Measurements from ENCODE around the gene DPH6.

DNA sequence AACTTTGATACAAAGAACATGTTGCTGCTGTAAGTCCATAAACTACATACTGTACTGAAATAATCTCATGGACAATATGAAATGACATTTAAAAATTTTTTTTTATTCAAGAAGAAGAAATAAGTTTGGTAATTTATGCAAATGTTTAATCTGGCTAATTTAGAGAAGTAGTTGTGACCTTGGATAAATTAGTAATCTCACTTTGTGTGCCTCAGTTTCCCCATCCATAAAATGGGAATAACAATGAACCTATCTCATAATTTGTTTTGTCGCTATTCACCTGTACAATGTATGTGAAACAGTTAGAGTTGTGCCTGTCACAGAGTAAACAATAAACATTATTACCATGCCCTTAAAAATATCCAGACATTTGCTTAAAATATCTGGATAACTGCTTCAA is 15.3 kb upstream of the DPH6 start:
- TF ChIP-seq, protein P1, sequence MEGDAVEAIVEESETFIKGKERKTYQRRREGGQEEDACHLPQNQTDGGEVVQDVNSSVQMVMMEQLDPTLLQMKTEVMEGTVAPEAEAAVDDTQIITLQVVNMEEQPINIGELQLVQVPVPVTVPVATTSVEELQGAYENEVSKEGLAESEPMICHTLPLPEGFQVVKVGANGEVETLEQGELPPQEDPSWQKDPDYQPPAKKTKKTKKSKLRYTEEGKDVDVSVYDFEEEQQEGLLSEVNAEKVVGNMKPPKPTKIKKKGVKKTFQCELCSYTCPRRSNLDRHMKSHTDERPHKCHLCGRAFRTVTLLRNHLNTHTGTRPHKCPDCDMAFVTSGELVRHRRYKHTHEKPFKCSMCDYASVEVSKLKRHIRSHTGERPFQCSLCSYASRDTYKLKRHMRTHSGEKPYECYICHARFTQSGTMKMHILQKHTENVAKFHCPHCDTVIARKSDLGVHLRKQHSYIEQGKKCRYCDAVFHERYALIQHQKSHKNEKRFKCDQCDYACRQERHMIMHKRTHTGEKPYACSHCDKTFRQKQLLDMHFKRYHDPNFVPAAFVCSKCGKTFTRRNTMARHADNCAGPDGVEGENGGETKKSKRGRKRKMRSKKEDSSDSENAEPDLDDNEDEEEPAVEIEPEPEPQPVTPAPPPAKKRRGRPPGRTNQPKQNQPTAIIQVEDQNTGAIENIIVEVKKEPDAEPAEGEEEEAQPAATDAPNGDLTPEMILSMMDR (conservative IDR thresholded peaks at IDR 0.05): no peak
- no peak for TF ChIP-seq ZFX (IDR thresholded peaks at IDR 0.05)
